Loucy (cell line): ENCODE data around the gene IPO5.

Experiments
- H2AFZ ChIP-seq: fragments of 200-600 bp; sonication (generic); 2 replicates; pipeline ENCODE4 v1.6.0; 2016; ENCODE audit warnings: antibody characterized with exemption, mild to moderate bottlenecking, low read length, moderate library complexity
- H3F3A ChIP-seq: fragments of 200-600 bp; 2 replicates; pipeline ENCODE4 v1.6.0; 2016; ENCODE audit warnings: antibody characterized with exemption, low read depth, mild to moderate bottlenecking
- H3K27me3 ChIP-seq: fragments of 200-600 bp; sonication (generic); 2 replicates; pipeline ENCODE4 v1.6.1; 2014; ENCODE audit warnings: low read length, mild to moderate bottlenecking; ENCODE audit not compliant: insufficient read depth, poor library complexity, severe bottlenecking
- H3K36me3 ChIP-seq: fragments of 200-600 bp; sonication (generic); 2 replicates; pipeline ENCODE4 v1.6.1; 2016; ENCODE audit warnings: low read length; ENCODE audit not compliant: insufficient read depth
- H3K4me1 ChIP-seq: fragments of 200-600 bp; sonication (generic); 2 replicates; pipeline ENCODE4 v1.5.1; 2014; ENCODE audit warnings: low read length, mild to moderate bottlenecking; ENCODE audit not compliant: insufficient read depth, poor library complexity, severe bottlenecking
- H3K4me2 ChIP-seq: fragments of 200-600 bp; sonication (generic); 2 replicates; pipeline ENCODE4 v1.6.0; 2014; ENCODE audit warnings: antibody characterized with exemption, low read length, low read depth, mild to moderate bottlenecking; ENCODE audit not compliant: poor library complexity, severe bottlenecking
- H3K4me3 ChIP-seq: fragments of 200-600 bp; sonication (generic); 2 replicates; pipeline ENCODE4 v1.5.1; 2014; ENCODE audit warnings: low read length, mild to moderate bottlenecking, mixed read lengths; ENCODE audit not compliant: poor library complexity, severe bottlenecking
- H3K79me2 ChIP-seq: fragments of 200-600 bp; sonication (generic); 2 replicates; pipeline ENCODE4 v1.6.1; 2014; ENCODE audit warnings: low read length; ENCODE audit not compliant: insufficient read depth
- H3K9ac ChIP-seq: fragments of 200-600 bp; sonication (generic); 2 replicates; pipeline ENCODE4 v1.6.0; 2014; ENCODE audit warnings: mild to moderate bottlenecking, low read depth, low read length, moderate library complexity; ENCODE audit not compliant: poor library complexity, severe bottlenecking
- H3K9me2 ChIP-seq: fragments of 200-600 bp; sonication (generic); replicated peaks from 2 replicates; pipeline ENCODE4 v1.6.1; 2016; ENCODE audit warnings: low read depth, low read length, mixed read lengths
- H3K9me3 ChIP-seq: fragments of 200-600 bp; sonication (generic); 2 replicates; pipeline ENCODE4 v1.6.1; 2014; ENCODE audit warnings: mild to moderate bottlenecking, antibody characterized with exemption, low read length, low read depth; ENCODE audit not compliant: insufficient read depth
- H4K20me1 ChIP-seq: fragments of 200-600 bp; sonication (generic); 2 replicates; pipeline ENCODE4 v1.6.0; 2014; ENCODE audit warnings: antibody characterized with exemption, low read length, mild to moderate bottlenecking; ENCODE audit not compliant: insufficient read depth, poor library complexity, severe bottlenecking
- EZH2phosphoT487 ChIP-seq: fragments of 200-600 bp; IDR thresholded peaks from 2 replicates; pipeline ENCODE4 v1.6.1; 2018; ENCODE audit warnings: antibody characterized with exemption, mild to moderate bottlenecking, moderate library complexity, borderline replicate concordance
- TF ChIP-seq, protein P1 (sequence below): fragments of 200-600 bp; sonication (generic); conservative IDR thresholded peaks from 2 replicates; pipeline ENCODE4 v1.5.1; 2014; ENCODE audit warnings: mild to moderate bottlenecking, antibody characterized with exemption, low read length

The IPO5 gene

DNA sequence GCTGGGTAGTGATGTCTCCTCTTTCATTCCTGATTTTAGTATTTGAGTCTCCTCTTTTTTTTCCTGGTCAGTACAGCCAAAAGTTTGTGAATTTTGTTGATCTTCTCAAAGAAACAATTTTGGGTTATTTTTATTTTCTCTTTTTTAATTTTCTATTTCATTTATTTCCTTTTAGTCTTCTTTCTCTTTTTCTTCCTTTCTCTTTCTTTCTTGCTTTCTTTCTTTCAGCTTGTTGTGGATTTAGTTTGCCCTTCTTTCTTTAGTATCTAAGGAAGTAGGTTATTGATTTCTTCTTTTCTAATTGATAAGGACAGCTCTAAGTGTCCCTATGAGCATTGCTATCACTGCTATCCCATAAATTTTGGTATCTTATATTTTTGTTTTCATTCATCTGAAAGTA lies 13.8 kb downstream of the IPO5 start:
- TF ChIP-seq, protein P1, sequence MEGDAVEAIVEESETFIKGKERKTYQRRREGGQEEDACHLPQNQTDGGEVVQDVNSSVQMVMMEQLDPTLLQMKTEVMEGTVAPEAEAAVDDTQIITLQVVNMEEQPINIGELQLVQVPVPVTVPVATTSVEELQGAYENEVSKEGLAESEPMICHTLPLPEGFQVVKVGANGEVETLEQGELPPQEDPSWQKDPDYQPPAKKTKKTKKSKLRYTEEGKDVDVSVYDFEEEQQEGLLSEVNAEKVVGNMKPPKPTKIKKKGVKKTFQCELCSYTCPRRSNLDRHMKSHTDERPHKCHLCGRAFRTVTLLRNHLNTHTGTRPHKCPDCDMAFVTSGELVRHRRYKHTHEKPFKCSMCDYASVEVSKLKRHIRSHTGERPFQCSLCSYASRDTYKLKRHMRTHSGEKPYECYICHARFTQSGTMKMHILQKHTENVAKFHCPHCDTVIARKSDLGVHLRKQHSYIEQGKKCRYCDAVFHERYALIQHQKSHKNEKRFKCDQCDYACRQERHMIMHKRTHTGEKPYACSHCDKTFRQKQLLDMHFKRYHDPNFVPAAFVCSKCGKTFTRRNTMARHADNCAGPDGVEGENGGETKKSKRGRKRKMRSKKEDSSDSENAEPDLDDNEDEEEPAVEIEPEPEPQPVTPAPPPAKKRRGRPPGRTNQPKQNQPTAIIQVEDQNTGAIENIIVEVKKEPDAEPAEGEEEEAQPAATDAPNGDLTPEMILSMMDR = no peak
- TF ChIP-seq EZH2phosphoT487 = no peak
- no peak overlapping the region for H2AFZ ChIP-seq
- H3K79me2 ChIP-seq = no peaks in the 10 kb centered on the region
- no peak overlapping the region for H3K4me3 ChIP-seq
- H3K9me3 ChIP-seq = no peaks in the 10 kb centered on the region
- no peak overlapping the region for H3K4me2 ChIP-seq
- H3K9me2 ChIP-seq = no peaks in the 10 kb centered on the region
- H3K36me3 ChIP-seq = no peaks in the 10 kb centered on the region
- no peaks in the 10 kb centered on the region for H3K4me1 ChIP-seq
- H3K9ac ChIP-seq = no peak overlapping the region
- no peaks in the 10 kb centered on the region for H4K20me1 ChIP-seq
- H3F3A ChIP-seq = no peaks in the 10 kb centered on the region
- no peaks in the 10 kb centered on the region for H3K27me3 ChIP-seq

DNA sequence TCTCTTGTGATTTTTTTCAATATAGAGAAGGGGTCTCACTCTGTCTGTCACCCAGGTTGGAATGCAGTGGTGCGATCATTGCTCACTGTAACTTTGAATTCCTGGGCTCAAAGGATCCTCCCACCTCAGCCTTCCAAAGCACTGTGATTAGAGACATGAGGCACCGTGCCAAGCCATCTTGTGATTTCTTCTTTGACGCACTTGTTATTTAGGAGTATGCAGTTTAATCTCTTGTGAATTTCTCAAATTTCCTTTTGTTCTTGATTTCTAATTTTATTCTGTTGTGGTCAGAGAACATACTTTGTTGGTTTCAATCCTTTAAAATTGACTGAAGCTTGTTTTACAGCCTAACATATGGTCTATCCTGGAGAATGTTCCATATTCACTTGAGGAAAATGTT lies 14.5 kb downstream of the IPO5 start:
- TF ChIP-seq, protein P1 = no peak
- no peak for TF ChIP-seq EZH2phosphoT487

DNA sequence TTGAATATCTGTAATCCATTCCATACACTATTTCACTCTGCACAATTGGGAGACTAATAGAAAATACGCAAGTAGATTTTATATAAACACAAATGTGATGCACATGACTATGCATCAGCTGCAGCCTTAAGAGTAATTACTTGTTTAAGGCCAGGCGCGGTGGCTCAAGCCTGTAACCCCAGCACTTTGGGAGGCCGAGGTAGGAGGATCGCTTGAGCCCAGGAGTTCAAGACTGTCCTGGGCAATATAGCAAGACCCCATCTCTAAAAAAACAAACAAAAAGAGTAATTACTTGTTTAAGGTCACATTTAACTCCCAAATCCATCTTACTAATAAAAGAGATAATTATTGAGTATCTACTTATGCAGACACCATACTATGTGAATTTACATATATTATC lies 18.0 kb downstream of the IPO5 start:
- peaks cover 5% of the 10 kb centered on the region for H3K4me1 ChIP-seq
- no peaks in the 10 kb centered on the region; the same call in 1 of the 2 replicates for H3K79me2 ChIP-seq
- H3K27me3 ChIP-seq = no peaks in the 10 kb centered on the region
- H4K20me1 ChIP-seq = no peaks in the 10 kb centered on the region
- no peaks in the 10 kb centered on the region for H3K9me2 ChIP-seq
- no peak overlapping the region for H2AFZ ChIP-seq
- no peak for TF ChIP-seq EZH2phosphoT487
- TF ChIP-seq, protein P1 = no peak
- no peaks in the 10 kb centered on the region for H3K9me3 ChIP-seq
- H3K4me3 ChIP-seq = no peak overlapping the region
- H3F3A ChIP-seq = no peaks in the 10 kb centered on the region
- no peak overlapping the region for H3K4me2 ChIP-seq
- no peaks in the 10 kb centered on the region for H3K36me3 ChIP-seq
- no peak overlapping the region for H3K9ac ChIP-seq

More for the DNA sequence above, 14.5 kb downstream of the IPO5 start:
- Histone ChIP-seq H3K4me1 (no peaks in the 10 kb centered on the region), H3K9me2 (no peaks in the 10 kb centered on the region), H3F3A (no peaks in the 10 kb centered on the region), H3K36me3 (no peaks in the 10 kb centered on the region), H3K9ac (no peak overlapping the region), H3K27me3 (no peaks in the 10 kb centered on the region), H3K9me3 (no peaks in the 10 kb centered on the region), H4K20me1 (no peaks in the 10 kb centered on the region), H2AFZ (no peak overlapping the region), H3K79me2 (no peaks in the 10 kb centered on the region), H3K4me2 (no peak overlapping the region), H3K4me3 (no peak overlapping the region)
